NCI-H128 (cell line): Measurements from ENCODE around the gene SAFB2.

Experiments
- DNase-seq: peaks from one replicate; lab custom pipeline; 2025; ENCODE audit not compliant: unreplicated experiment; lab: John Stamatoyannopoulos, UW

SAFB2 gene

DNA sequence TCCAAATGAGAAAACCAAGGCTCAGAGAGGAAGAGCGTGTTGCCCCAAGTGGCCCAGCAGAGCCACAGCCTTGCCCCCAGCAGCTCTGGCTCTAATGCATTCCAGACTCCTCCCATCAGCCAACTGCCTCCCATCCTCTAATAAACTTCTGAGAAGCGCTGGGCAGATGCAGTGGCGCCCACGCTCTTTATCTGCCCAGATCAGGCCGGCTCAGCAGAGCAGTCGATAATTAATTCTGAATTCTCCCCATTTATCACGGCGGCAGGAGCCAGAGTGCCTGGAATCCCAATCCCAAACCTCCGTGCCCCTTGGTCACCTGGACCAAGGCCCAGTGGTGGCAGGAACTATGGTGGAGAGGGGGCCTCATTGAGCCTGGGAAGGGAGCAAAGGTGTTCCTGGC is 68.7 kb downstream of the SAFB2 start:
- no peak for DNase-seq

GRCh38 chr19:5547881-5548280 is 74.7 kb downstream of the SAFB2 start:
- DNase-seq, result no peak

- DNase-seq, result no peak
Observed at GRCh38 chr19:5545984-5546383, 76.6 kb downstream of the SAFB2 start.

DNA sequence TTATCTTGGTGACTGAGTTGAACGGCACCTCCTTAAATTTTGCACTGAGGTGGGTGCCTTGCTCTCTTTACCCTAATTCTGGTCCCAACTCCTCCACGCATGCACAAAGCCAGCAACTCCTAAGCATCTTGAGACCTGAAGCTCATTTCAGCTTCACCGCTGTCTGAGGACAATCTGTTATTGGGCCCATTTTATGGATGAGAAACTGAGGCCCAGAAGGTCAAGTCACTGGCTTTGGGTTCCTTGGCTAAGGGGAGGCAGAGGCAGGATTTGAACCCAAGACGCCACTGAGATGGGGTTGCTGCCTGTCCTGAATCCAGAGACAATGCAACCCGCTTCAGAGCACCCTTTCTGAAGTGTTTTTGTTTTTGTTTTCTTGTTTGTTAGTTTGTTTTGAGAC is 77.5 kb downstream of the SAFB2 start:
- DNase-seq, result no peak

DNA sequence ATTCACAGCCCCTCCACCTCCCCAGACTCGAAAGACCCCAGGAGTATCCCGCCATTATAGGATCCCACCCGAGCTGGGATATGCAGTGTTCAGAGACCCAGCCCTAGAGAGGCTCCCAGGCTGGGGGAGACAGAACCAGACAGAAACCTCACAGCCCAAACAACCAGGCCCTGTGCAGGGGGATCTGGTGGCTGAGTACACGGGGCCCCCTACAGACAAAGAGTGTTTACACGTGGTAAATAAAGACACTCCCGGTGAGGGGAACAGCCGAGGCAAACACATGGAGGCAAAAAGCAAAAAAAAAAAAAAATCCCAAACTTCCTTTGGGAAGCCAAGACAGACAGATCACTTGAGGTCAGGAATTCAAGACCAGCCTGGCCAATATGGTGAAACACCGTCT is 79.9 kb downstream of the SAFB2 start:
- DNase-seq, result no peak

DNA sequence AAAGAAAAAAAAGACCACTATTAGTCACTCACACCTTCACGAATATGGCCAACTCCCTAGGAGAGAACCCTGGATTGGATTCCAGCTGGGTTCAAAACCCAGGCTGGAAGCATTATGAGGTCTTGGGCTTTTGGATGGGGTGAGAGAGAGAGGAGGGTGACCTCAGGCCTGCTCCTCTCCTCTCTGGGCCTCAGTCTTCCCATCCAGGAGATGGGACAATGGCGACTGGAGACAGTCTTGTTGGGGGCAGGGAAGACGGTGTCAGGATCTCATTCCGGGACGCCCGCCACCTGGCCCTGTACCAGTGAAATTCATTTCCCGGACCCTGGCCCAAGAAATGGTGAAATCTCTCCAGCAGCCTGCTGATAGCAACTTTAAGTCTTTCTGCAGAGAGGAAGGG is 81.1 kb downstream of the SAFB2 start:
- DNase-seq, result no peak

GRCh38 chr19:5540208-5540607 is 82.4 kb downstream of the SAFB2 start:
- no peak for DNase-seq

DNA sequence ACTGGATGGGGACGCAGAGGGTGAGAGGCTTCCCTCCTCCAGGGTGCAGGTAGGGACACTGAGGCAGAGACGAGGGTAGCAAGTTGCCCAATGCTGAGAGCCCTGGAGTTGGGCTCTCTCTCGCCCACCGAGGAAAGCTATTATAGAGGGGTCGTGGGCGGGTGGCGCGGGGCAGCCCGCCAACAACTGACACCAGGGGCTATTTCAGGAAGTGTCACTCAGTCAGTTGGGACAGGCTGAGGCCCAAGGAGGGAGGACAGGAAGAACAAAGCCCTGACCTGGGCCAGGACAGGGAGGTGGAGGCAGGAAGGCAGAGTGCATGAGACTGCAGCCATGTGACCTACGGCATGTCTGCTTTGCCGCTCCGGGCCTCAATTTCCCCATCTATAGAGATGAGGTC is 84.7 kb downstream of the SAFB2 start:
- no peak for DNase-seq
